ENCODE results near the gene CCDC187.

Gene CCDC187

DNA sequence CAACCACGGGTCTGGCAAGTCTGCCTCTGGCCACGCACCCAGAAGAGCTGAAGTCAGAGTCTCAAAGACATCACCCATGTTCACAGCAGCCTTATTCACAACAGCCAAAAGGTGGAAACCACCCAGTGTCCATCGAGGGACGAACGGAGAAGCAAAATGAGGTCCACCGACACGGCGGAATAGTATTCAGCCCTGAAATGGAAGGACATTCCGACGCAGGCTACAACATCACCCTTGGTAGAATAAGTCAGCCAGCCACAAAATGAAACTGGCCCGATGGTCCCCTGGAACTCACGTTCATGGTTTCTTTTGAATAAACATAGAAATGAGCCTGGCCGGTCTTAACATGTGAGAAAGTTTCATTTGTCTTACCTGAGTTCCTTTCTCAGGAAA is 16.9 kb downstream of the CCDC187 start:
- no peak overlapping the region for H3K4me3 ChIP-seq (ENCODE audit: low read depth, low read length)
- DNase-seq (ENCODE audit: low read depth) = no peak
- TF ChIP-seq, protein P1, sequence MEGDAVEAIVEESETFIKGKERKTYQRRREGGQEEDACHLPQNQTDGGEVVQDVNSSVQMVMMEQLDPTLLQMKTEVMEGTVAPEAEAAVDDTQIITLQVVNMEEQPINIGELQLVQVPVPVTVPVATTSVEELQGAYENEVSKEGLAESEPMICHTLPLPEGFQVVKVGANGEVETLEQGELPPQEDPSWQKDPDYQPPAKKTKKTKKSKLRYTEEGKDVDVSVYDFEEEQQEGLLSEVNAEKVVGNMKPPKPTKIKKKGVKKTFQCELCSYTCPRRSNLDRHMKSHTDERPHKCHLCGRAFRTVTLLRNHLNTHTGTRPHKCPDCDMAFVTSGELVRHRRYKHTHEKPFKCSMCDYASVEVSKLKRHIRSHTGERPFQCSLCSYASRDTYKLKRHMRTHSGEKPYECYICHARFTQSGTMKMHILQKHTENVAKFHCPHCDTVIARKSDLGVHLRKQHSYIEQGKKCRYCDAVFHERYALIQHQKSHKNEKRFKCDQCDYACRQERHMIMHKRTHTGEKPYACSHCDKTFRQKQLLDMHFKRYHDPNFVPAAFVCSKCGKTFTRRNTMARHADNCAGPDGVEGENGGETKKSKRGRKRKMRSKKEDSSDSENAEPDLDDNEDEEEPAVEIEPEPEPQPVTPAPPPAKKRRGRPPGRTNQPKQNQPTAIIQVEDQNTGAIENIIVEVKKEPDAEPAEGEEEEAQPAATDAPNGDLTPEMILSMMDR (IDR thresholded peaks at IDR 0.05; ENCODE audit: low read depth, low read length, missing control alignments) = no peak

- H3K4me3 ChIP-seq (ENCODE audit: low read depth, low read length) = no peak overlapping the region
- no peak for DNase-seq (ENCODE audit: low read depth)
- TF ChIP-seq, protein P1 (IDR thresholded peaks at IDR 0.05; ENCODE audit: low read depth, low read length, missing control alignments) = no peak
These were observed 17.4 kb downstream of the CCDC187 start for GRCh38 chr9:136286359-136286986.

GRCh38 chr9:136285501-136286358 is 18.2 kb downstream of the CCDC187 start:
- TF ChIP-seq, protein P1 (IDR thresholded peaks at IDR 0.05; ENCODE audit: low read depth, low read length, missing control alignments) = no peak
- DNase-seq (ENCODE audit: low read depth) = no peak
- no peak overlapping the region for H3K4me3 ChIP-seq (ENCODE audit: low read depth, low read length)

GRCh38 chr9:136284951-136285350 is 18.9 kb downstream of the CCDC187 start:
- H3K4me3 ChIP-seq (ENCODE audit: low read depth, low read length) = no peak overlapping the region
- DNase-seq (ENCODE audit: low read depth) = no peak
- TF ChIP-seq, protein P1 (IDR thresholded peaks at IDR 0.05; ENCODE audit: low read depth, low read length, missing control alignments) = no peak

DNA sequence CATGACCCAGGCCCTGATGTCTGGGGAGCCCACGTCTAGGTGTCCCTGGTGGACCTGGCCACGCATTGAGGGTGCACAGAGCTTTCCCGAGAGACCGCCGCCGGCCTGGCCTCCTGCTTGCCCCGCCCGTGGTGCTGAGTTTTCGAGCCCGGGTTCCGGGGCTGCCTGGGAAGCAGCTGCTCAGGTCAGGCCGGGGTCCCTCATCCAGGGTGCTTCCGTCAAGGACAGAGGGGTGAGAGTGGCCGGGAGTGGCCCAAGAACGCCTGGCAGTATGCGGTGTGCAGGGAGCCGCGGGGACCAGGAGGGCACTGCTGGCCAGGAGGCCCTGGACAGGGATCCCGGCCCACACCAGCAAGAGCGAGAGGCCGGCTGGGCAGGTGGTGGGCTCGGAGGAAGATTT is 19.6 kb downstream of the CCDC187 start:
- H3K4me3 ChIP-seq (ENCODE audit: low read depth, low read length) = no peak overlapping the region
- DNase-seq (ENCODE audit: low read depth) = no peak
- TF ChIP-seq, protein P1 (IDR thresholded peaks at IDR 0.05; ENCODE audit: low read depth, low read length, missing control alignments) = no peak

GRCh38 chr9:136283291-136284235 is 20.3 kb downstream of the CCDC187 start:
- H3K4me3 ChIP-seq (ENCODE audit: low read depth, low read length) = peak overlapping the region; percentile 17; the same call in 1 of the 2 replicates
- peak; percentile 22 for DNase-seq (ENCODE audit: low read depth)
- TF ChIP-seq, protein P1 (IDR thresholded peaks at IDR 0.05; ENCODE audit: low read depth, low read length, missing control alignments) = peak; percentile 80

Data from GM12864 (cell line).